ENCODE measurements around the gene FAM163A.

The FAM163A gene

GRCh38 chr1:179856296-179856695, 113.2 kb downstream of the FAM163A start:
- H3K36me3 ChIP-seq (ENCODE audit: insufficient read depth, low read length): peaks cover 39% of the 10 kb centered on the region; the same call in 1 of the 2 replicates
- no peaks in the 10 kb centered on the region for H3K4me1 ChIP-seq (ENCODE audit: insufficient read depth, low read length)
- TF ChIP-seq CTCF (IDR thresholded peaks at IDR 0.05; ENCODE audit: borderline replicate concordance, extremely low read depth, low read length, poor library complexity, severe bottlenecking) (no peak), EZH2 (IDR thresholded peaks at IDR 0.05; ENCODE audit: borderline replicate concordance, low read depth, low read length, severe bottlenecking) (no peak)
- DNase-seq (no peak), ATAC-seq (ENCODE audit: insufficient read depth, low read depth) (no peak)
- no peaks in the 10 kb centered on the region for H3K79me2 ChIP-seq (ENCODE audit: insufficient read depth, low read length)
- H3K4me2 ChIP-seq (ENCODE audit: insufficient read depth, low read length): no peak overlapping the region
- H3K4me3 ChIP-seq (ENCODE audit: low read depth in 1 of 2, low read length in 2 of 2): no peak overlapping the region
- H3K9me3 ChIP-seq (ENCODE audit: insufficient read depth, low read length, severe bottlenecking): no peaks in the 10 kb centered on the region
- no peak overlapping the region for H2AFZ ChIP-seq (ENCODE audit: low read depth, low read length)
- no peaks in the 10 kb centered on the region for H4K20me1 ChIP-seq (ENCODE audit: insufficient read depth, low read length)
- H3K27ac ChIP-seq (ENCODE audit: low read length): no peak overlapping the region
- no peak overlapping the region for H3K9ac ChIP-seq (ENCODE audit: low read depth, low read length)
- H3K27me3 ChIP-seq (ENCODE audit: insufficient read depth, low read length, poor library complexity): no peaks in the 10 kb centered on the region

DNA sequence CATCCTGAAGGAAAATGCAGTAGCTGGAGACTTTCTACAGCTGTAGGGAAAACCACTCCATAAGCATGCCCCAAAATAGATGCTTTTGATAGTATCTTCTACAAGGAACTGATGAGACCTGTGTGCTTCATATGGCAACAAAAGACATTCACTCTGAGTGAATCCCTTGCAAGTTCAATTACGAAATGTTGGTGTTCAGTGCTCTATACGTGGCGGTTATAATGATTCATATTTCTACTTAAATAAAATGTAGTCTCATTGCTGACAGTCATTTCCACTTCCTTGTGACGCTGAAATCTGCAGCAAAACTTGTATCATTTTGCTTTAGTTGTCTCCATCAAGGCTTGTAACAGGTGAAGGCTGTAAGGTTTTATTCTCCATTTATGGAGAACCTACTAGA, 113.9 kb downstream of the FAM163A start:
- H4K20me1 ChIP-seq (ENCODE audit: insufficient read depth, low read length): no peaks in the 10 kb centered on the region
- no peak for ATAC-seq (ENCODE audit: insufficient read depth, low read depth)

DNA sequence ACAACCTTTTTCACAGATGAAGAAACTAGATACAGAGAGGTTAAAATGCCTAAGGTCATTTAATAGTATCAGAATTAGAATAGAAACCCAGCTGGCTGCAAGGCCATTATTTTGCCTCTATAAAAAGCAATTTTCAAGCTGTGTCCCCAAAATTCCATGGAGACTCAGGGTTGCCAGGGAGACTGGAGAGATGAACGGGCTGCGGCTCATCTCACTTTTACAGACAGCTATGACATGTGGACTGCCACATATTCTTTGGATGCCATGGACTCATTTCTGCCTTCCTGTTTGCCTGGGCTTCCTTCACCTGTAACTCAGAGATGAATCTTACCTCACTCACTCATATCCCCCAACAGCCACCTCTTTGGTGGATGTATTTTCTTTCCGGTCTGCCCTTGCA, 117.6 kb downstream of the FAM163A start:
- peaks cover 66% of the 10 kb centered on the region for H3K36me3 ChIP-seq (ENCODE audit: insufficient read depth, low read length)
- no peaks in the 10 kb centered on the region for H3K4me1 ChIP-seq (ENCODE audit: insufficient read depth, low read length)
- TF ChIP-seq EZH2 (IDR thresholded peaks at IDR 0.05; ENCODE audit: borderline replicate concordance, low read depth, low read length, severe bottlenecking) (no peak), CTCF (IDR thresholded peaks at IDR 0.05; ENCODE audit: borderline replicate concordance, extremely low read depth, low read length, poor library complexity, severe bottlenecking) (no peak)
- no peak overlapping the region for H2AFZ ChIP-seq (ENCODE audit: low read depth, low read length)
- no peak overlapping the region for H3K9ac ChIP-seq (ENCODE audit: low read depth, low read length)
- H3K27ac ChIP-seq (ENCODE audit: low read length): no peak overlapping the region
- peaks cover 16% of the 10 kb centered on the region for H3K79me2 ChIP-seq (ENCODE audit: insufficient read depth, low read length)
- H3K27me3 ChIP-seq (ENCODE audit: insufficient read depth, low read length, poor library complexity): no peaks in the 10 kb centered on the region
- no peak for ATAC-seq (ENCODE audit: insufficient read depth, low read depth)
- H3K4me2 ChIP-seq (ENCODE audit: insufficient read depth, low read length): no peak overlapping the region
- peaks cover 5% of the 10 kb centered on the region; the same call in 1 of the 2 replicates for H4K20me1 ChIP-seq (ENCODE audit: insufficient read depth, low read length)
- DNase-seq: no peak
- no peak overlapping the region for H3K4me3 ChIP-seq (ENCODE audit: low read depth in 1 of 2, low read length in 2 of 2)
- no peaks in the 10 kb centered on the region for H3K9me3 ChIP-seq (ENCODE audit: insufficient read depth, low read length, severe bottlenecking)

More for the DNA sequence above, 113.9 kb downstream of the FAM163A start:
- no peak overlapping the region for H3K9ac ChIP-seq (ENCODE audit: low read depth, low read length)
- H3K4me1 ChIP-seq (ENCODE audit: insufficient read depth, low read length): no peaks in the 10 kb centered on the region
- no peak for DNase-seq
- H3K36me3 ChIP-seq (ENCODE audit: insufficient read depth, low read length): peaks cover 44% of the 10 kb centered on the region; the same call in 1 of the 2 replicates
- TF ChIP-seq CTCF (IDR thresholded peaks at IDR 0.05; ENCODE audit: borderline replicate concordance, extremely low read depth, low read length, poor library complexity, severe bottlenecking): no peak
- H3K4me3 ChIP-seq (ENCODE audit: low read depth in 1 of 2, low read length in 2 of 2): no peak overlapping the region
- H2AFZ ChIP-seq (ENCODE audit: low read depth, low read length): no peak overlapping the region
- no peaks in the 10 kb centered on the region for H3K79me2 ChIP-seq (ENCODE audit: insufficient read depth, low read length)
- H3K27me3 ChIP-seq (ENCODE audit: insufficient read depth, low read length, poor library complexity): no peaks in the 10 kb centered on the region
- H3K4me2 ChIP-seq (ENCODE audit: insufficient read depth, low read length): no peak overlapping the region
- no peaks in the 10 kb centered on the region for H3K9me3 ChIP-seq (ENCODE audit: insufficient read depth, low read length, severe bottlenecking)
- no peak overlapping the region for H3K27ac ChIP-seq (ENCODE audit: low read length)

- TF ChIP-seq EZH2 (IDR thresholded peaks at IDR 0.05; ENCODE audit: borderline replicate concordance, low read depth, low read length, severe bottlenecking): no peak
- no peak for TF ChIP-seq CTCF (IDR thresholded peaks at IDR 0.05; ENCODE audit: borderline replicate concordance, extremely low read depth, low read length, poor library complexity, severe bottlenecking)
- H3K27ac ChIP-seq (ENCODE audit: low read length): no peak overlapping the region
- ATAC-seq (ENCODE audit: insufficient read depth, low read depth) (no peak), DNase-seq (no peak)
- no peaks in the 10 kb centered on the region for H3K27me3 ChIP-seq (ENCODE audit: insufficient read depth, low read length, poor library complexity)
- H4K20me1 ChIP-seq (ENCODE audit: insufficient read depth, low read length): peaks cover 7% of the 10 kb centered on the region; the same call in 1 of the 2 replicates
- H3K9ac ChIP-seq (ENCODE audit: low read depth, low read length): no peak overlapping the region
- no peaks in the 10 kb centered on the region for H3K4me1 ChIP-seq (ENCODE audit: insufficient read depth, low read length)
- H3K4me3 ChIP-seq (ENCODE audit: low read depth in 1 of 2, low read length in 2 of 2): no peak overlapping the region
- H3K79me2 ChIP-seq (ENCODE audit: insufficient read depth, low read length): peaks cover 49% of the 10 kb centered on the region
- no peak overlapping the region for H3K4me2 ChIP-seq (ENCODE audit: insufficient read depth, low read length)
- H2AFZ ChIP-seq (ENCODE audit: low read depth, low read length): no peak overlapping the region
- H3K9me3 ChIP-seq (ENCODE audit: insufficient read depth, low read length, severe bottlenecking): no peaks in the 10 kb centered on the region
- peaks cover 82% of the 10 kb centered on the region for H3K36me3 ChIP-seq (ENCODE audit: insufficient read depth, low read length)
Measured at GRCh38 chr1:179865377-179865776, 122.3 kb downstream of the FAM163A start.

All from DND-41 (cell line).